Stimulated activated naive CD4-positive, alpha-beta T cell (primary cell): ENCODE results near the gene DDX39A.

Source experiments
- DNase-seq, 6 experiments: peaks; one replicate each; lab custom pipeline; 2025; lab: John Stamatoyannopoulos, UW

Gene DDX39A

GRCh38 chr19:14363183-14364097 is 55.7 kb downstream of the DDX39A start:
- DNase-seq = peak in 3 of 6 experiments; percentile 21 to 49 (median 32)

DNA sequence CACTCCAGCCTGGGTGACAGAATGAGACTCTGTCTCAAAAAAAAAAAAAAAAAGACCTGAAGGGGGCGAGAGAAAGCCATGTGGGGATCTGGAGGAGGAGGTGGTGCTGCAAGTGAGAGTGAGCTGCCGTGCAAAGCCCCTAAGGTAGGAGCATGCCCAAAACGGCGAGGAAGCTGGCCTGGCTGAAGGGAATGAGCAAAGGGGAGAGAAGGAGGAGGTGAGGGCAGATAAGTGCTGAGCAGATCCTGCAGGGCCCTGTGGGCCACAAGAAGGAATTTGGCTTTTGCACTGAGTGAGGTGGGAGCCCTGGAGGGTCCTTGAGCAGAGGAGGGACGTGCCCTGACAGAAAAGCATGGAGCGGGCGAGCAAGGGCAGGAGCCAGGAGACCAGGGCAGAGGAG is 57.3 kb downstream of the DDX39A start:
- peak in 4 of 6 experiments; percentile 44 to 70 (median 58) for DNase-seq
